GM23338 (cell line): ENCODE results near the gene RPL7A.

Experiments used
- CREB1 ChIP-seq: fragments of 250-450 bp; sonication (Bioruptor Pico); IDR thresholded peaks from 2 replicates; pipeline ENCODE4 v1.5.0; 2020; ENCODE audit warnings: low read depth, mild to moderate bottlenecking, moderate library complexity
- EZH2 ChIP-seq: fragments of 200-600 bp; sonication (generic); IDR thresholded peaks from one replicate; pipeline ENCODE4 v1.8.0; 2017; ENCODE audit warnings: antibody characterized with exemption, mild to moderate bottlenecking, low read depth; ENCODE audit not compliant: unreplicated experiment
- POLR2AphosphoS5 ChIP-seq: IDR thresholded peaks from 2 replicates; pipeline ENCODE4 v1.6.1; 2016; ENCODE audit warnings: antibody characterized with exemption, low read depth
- STAT1 ChIP-seq: IDR thresholded peaks from one replicate; pipeline ENCODE4 v1.6.1; 2016; ENCODE audit warnings: antibody characterized with exemption; ENCODE audit not compliant: unreplicated experiment
- TF ChIP-seq, protein P1 (sequence below), 2 experiments: fragments of 200-600 bp in 1 of 2; sonication (generic) in 1 of 2; conservative IDR thresholded peaks; 2 replicates each; pipeline versions ENCODE4 v1.5.1 to v1.6.1; 2016 to 2017; ENCODE audit warnings: antibody characterized with exemption in 2 of 2, low read depth in 2 of 2, mild to moderate bottlenecking in 2 of 2, moderate library complexity in 1 of 2

DNA sequence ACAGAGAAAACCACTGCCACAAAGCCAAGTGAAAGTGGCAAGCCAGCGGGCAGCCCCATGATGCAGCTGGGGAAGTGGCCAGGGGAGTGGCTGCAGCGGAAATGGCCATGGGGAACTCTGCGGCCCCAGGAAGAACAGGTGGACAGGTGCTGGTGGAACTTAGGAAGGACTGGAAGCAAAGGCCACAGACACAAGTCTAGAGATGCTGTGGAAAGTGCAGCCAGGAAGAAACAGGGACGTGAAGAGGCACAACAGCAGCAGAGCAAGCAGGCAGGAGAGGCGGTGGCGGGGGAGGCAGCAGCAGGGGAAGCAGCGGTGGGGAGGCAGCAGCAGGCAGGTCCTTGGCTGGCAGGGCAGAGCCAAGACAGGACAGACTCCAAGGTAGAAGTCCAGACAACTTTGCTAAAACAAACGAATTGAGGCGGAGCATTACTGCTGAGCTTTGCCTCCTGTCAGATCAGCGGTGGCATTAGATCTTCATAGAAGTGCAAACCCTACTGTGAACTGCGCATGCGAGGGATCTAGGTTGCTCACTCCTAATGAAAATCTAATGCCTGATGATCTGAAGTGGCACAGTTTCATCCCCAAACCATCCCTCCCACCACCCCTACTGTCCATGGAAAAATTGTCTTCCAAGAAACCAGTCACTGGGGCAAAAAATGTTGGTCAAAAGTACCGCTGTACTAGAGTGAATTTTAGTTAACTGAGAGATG, 23.9 kb upstream of the RPL7A start:
- TF ChIP-seq EZH2 = no peak
- TF ChIP-seq STAT1 = no peak
- TF ChIP-seq CREB1 (CRISPR knock-in tag) = no peak
- TF ChIP-seq, protein P1, sequence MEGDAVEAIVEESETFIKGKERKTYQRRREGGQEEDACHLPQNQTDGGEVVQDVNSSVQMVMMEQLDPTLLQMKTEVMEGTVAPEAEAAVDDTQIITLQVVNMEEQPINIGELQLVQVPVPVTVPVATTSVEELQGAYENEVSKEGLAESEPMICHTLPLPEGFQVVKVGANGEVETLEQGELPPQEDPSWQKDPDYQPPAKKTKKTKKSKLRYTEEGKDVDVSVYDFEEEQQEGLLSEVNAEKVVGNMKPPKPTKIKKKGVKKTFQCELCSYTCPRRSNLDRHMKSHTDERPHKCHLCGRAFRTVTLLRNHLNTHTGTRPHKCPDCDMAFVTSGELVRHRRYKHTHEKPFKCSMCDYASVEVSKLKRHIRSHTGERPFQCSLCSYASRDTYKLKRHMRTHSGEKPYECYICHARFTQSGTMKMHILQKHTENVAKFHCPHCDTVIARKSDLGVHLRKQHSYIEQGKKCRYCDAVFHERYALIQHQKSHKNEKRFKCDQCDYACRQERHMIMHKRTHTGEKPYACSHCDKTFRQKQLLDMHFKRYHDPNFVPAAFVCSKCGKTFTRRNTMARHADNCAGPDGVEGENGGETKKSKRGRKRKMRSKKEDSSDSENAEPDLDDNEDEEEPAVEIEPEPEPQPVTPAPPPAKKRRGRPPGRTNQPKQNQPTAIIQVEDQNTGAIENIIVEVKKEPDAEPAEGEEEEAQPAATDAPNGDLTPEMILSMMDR (conservative IDR thresholded peaks at IDR 0.05; ENCODE audit: low read depth in 2 of 2) = no peak
- no peak for TF ChIP-seq POLR2AphosphoS5
